Trophoblast cell (in vitro differentiated cells and primary cell): ENCODE data around the gene ZZZ3. TPM values are rescaled to one million over a fixed set of nuclear protein-coding genes. Genes with fewer than 3 reads are reported as not detected.

Source experiments
- DNase-seq, 2 donors: peaks; one replicate each; pipeline ENCODE4 v3.0.0-alpha.2; 2016
- H2AFZ ChIP-seq: 2 replicates; pipeline ENCODE4 v1.6.1; 2013; ENCODE audit warnings: low read length, moderate library complexity, mild to moderate bottlenecking; ENCODE audit not compliant: insufficient read depth, poor library complexity
- H2AK5ac ChIP-seq: 2 replicates; pipeline ENCODE4 v1.6.1; 2013; ENCODE audit warnings: mild to moderate bottlenecking, low read length
- H2BK120ac ChIP-seq: 2 replicates; pipeline ENCODE4 v1.6.1; 2013; ENCODE audit warnings: low read length, mild to moderate bottlenecking, moderate library complexity; ENCODE audit not compliant: insufficient read depth, poor library complexity
- H2BK12ac ChIP-seq: 2 replicates; pipeline ENCODE4 v1.6.1; 2013; ENCODE audit warnings: mild to moderate bottlenecking, low read length, moderate library complexity
- H2BK5ac ChIP-seq: 2 replicates; pipeline ENCODE4 v1.6.1; 2013; ENCODE audit warnings: low read length, low read depth, moderate library complexity, mild to moderate bottlenecking; ENCODE audit not compliant: poor library complexity
- H3K14ac ChIP-seq: 2 replicates; pipeline ENCODE4 v1.6.1; 2013; ENCODE audit warnings: mild to moderate bottlenecking, low read length
- H3K18ac ChIP-seq: 2 replicates; pipeline ENCODE4 v1.6.1; 2013; ENCODE audit warnings: mild to moderate bottlenecking, low read length
- H3K23ac ChIP-seq: 2 replicates; pipeline ENCODE4 v1.6.1; 2013; ENCODE audit warnings: low read length
- H3K27ac ChIP-seq: 2 replicates; pipeline ENCODE4 v1.5.1; 2013; ENCODE audit warnings: low read depth, mild to moderate bottlenecking, inconsistent platforms, low read length, moderate library complexity
- H3K27me3 ChIP-seq: 2 replicates; pipeline ENCODE4 v1.6.1; 2013; ENCODE audit warnings: inconsistent platforms, mild to moderate bottlenecking, low read length, moderate library complexity; ENCODE audit not compliant: insufficient read depth
- H3K36me3 ChIP-seq, 2 experiments: 1 replicate in 1 of 2; 2 replicates in 1 of 2; pipeline ENCODE4 v1.6.1; 2013; ENCODE audit warnings: low read length in 2 of 2, mild to moderate bottlenecking in 2 of 2, moderate library complexity in 1 of 2; ENCODE audit not compliant: insufficient read depth in 2 of 2, control insufficient read depth in 1 of 2
- H3K4ac ChIP-seq: 2 replicates; pipeline ENCODE4 v1.6.1; 2013; ENCODE audit warnings: low read depth, mild to moderate bottlenecking, low read length, moderate library complexity
- H3K4me1 ChIP-seq, 2 experiments: 1 replicate in 1 of 2; 2 replicates in 1 of 2; pipeline ENCODE4 v1.6.1; 2013; ENCODE audit warnings: low read length in 2 of 2, mild to moderate bottlenecking in 2 of 2, moderate library complexity in 1 of 2; ENCODE audit not compliant: insufficient read depth in 2 of 2, control insufficient read depth in 1 of 2
- H3K4me2 ChIP-seq: 2 replicates; pipeline ENCODE4 v1.6.1; 2013; ENCODE audit warnings: inconsistent platforms, mild to moderate bottlenecking, low read length, moderate library complexity
- H3K4me3 ChIP-seq: 2 replicates; pipeline ENCODE4 v1.5.1; 2013; ENCODE audit warnings: mild to moderate bottlenecking, low read depth, low read length, inconsistent platforms
- H3K79me1 ChIP-seq: one replicate; pipeline ENCODE4 v1.6.1; 2013; ENCODE audit warnings: low read length
- H3K79me2 ChIP-seq: 2 replicates; pipeline ENCODE4 v1.6.1; 2013; ENCODE audit warnings: low read length, mild to moderate bottlenecking; ENCODE audit not compliant: control insufficient read depth, insufficient read depth, poor library complexity
- H3K9ac ChIP-seq: 2 replicates; pipeline ENCODE4 v1.6.1; 2013; ENCODE audit warnings: mild to moderate bottlenecking, low read length
- H3K9me3 ChIP-seq: 2 replicates; pipeline ENCODE4 v1.6.1; 2013; ENCODE audit warnings: low read depth, mild to moderate bottlenecking, control low read depth, inconsistent platforms, low read length; ENCODE audit not compliant: insufficient read depth
- H4K12ac ChIP-seq: 2 replicates; pipeline ENCODE4 v1.6.1; 2013; ENCODE audit warnings: low read depth, mild to moderate bottlenecking, low read length, moderate library complexity
- H4K8ac ChIP-seq: 2 replicates; pipeline ENCODE4 v1.6.1; 2013; ENCODE audit warnings: low read depth, mild to moderate bottlenecking, low read length, moderate library complexity
- H4K91ac ChIP-seq: one replicate; pipeline ENCODE4 v1.6.1; 2013; ENCODE audit warnings: low read depth, mild to moderate bottlenecking, low read length, moderate library complexity
- WGBS: extraction: QIAGEN DNeasy Blood & Tissue Kit; methylation state at CpG from one replicate; pipeline ENCODE4 v1.1.7; 2013; ENCODE audit warnings: missing lambda C conversion rate; ENCODE audit not compliant: insufficient read length, insufficient coverage; ENCODE audit errors: extremely low coverage; 5-methylcytosine and 5-hydroxymethylcytosine counted together
- polyA plus RNA-seq: library from polyadenylated mRNA; stranded (reverse); fragments of 200-250 nt; gene quantifications from 2 replicates; pipeline ENCODE4 v1.2.3, GENCODE V29; 2013

The ZZZ3 gene
- polyA plus RNA-seq, result 18.2 and 20.1 TPM in 2 replicates

- Histone ChIP-seq H3K27ac (peak within 1 kb of the TSS; percentile 100), H4K8ac (peak within 1 kb of the TSS; percentile 99), H3K4me3 (peak within 1 kb of the TSS; percentile 99), H3K4me2 (peak within 1 kb of the TSS; percentile 94), H3K9me3 (no peaks in the 10 kb centered on the region), H3K18ac (peak within 1 kb of the TSS; percentile 95), H4K91ac (peak within 1 kb of the TSS; percentile 98), H2AFZ (peak within 1 kb of the TSS; percentile 97), H3K4ac (peak within 1 kb of the TSS; percentile 95), H4K12ac (peak within 1 kb of the TSS; percentile 98), H2BK5ac (peak within 1 kb of the TSS; percentile 95), H3K9ac (peak within 1 kb of the TSS; percentile 98), H2BK12ac (peak within 1 kb of the TSS; percentile 1), H2AK5ac (peak within 1 kb of the TSS; percentile 76), H3K14ac (peak within 1 kb of the TSS; percentile 99), H3K4me1 (no peaks in the 10 kb centered on the region), H2BK120ac (peak within 1 kb of the TSS; percentile 90), H3K79me2 (peaks cover 14% of the 10 kb centered on the region), H3K79me1 (peaks cover 17% of the 10 kb centered on the region), H3K27me3 (no peaks in the 10 kb centered on the region), H3K36me3 (no peaks in the 10 kb centered on the region), H3K23ac (no peak within 1 kb of the TSS)
- no CpG with 5 or more reads among the region's 56 CpGs for WGBS
- peak; percentile 91 to 99 for DNase-seq
These were observed at the start of gene ZZZ3 for GRCh38 chr1:77682460-77683159. TSS of gene ZZZ3 (minus strand) at chr1:77682658. CDS start at chr1:77633354, 49,304 bp downstream.

GRCh38 chr1:77732090-77732489 lies 49.6 kb upstream of the ZZZ3 start:
- no peaks in the 10 kb centered on the region for H3K27me3 ChIP-seq
- H3K4me1 ChIP-seq, result no peaks in the 10 kb centered on the region
- H3K79me1 ChIP-seq, result no peaks in the 10 kb centered on the region
- H3K23ac ChIP-seq, result no peak overlapping the region
- WGBS, result no CpG with 5 or more reads among the region's 1 CpG
- no peak overlapping the region for H2BK5ac ChIP-seq
- no peaks in the 10 kb centered on the region for H3K79me2 ChIP-seq
- H3K14ac ChIP-seq, result no peak overlapping the region
- no peak overlapping the region for H3K4me2 ChIP-seq
- H3K9me3 ChIP-seq, result no peaks in the 10 kb centered on the region
- no peak overlapping the region for H2AK5ac ChIP-seq
- no peak overlapping the region for H3K18ac ChIP-seq
- no peak overlapping the region for H4K91ac ChIP-seq
- H2BK120ac ChIP-seq, result no peak overlapping the region
- no peak overlapping the region for H3K4ac ChIP-seq
- H4K8ac ChIP-seq, result no peak overlapping the region
- no peak overlapping the region for H3K9ac ChIP-seq
- H2AFZ ChIP-seq, result no peak overlapping the region
- H3K36me3 ChIP-seq, result peaks cover 4 to 7% of the 10 kb centered on the region in 2 experiments
- no peak overlapping the region for H3K27ac ChIP-seq
- DNase-seq, result no peak
- H4K12ac ChIP-seq, result no peak overlapping the region
- H3K4me3 ChIP-seq, result no peak overlapping the region
- no peak overlapping the region for H2BK12ac ChIP-seq

DNA sequence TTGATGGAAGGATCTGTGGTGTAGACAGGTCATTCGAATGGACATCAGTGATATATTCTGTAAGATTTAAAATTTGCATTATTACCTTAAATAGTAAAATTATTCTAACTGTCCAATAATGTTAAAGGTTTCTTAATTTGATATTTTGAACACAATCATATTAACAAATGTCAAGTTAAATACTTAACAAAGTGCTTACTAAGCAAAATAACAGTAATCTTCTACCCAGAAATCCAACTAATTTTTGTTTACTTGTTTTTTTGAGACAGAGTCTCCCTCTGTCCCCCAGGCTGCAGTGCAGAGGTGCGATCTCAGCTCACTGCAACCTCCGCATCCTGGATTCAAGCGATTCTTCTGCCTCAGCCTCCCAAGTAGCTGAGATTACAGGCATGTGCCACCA lies 43.2 kb upstream of the ZZZ3 start:
- Histone ChIP-seq H3K9me3 (no peaks in the 10 kb centered on the region), H4K8ac (no peak overlapping the region), H4K12ac (no peak overlapping the region), H2BK5ac (no peak overlapping the region), H3K79me1 (no peaks in the 10 kb centered on the region), H3K36me3 (peaks cover 9 to 13% of the 10 kb centered on the region in 2 experiments), H3K27ac (no peak overlapping the region), H3K4ac (no peak overlapping the region), H2AFZ (no peak overlapping the region), H3K4me2 (no peak overlapping the region), H3K9ac (no peak overlapping the region), H3K18ac (no peak overlapping the region), H3K79me2 (no peaks in the 10 kb centered on the region), H3K4me1 (no peaks in the 10 kb centered on the region), H4K91ac (no peak overlapping the region), H2BK120ac (no peak overlapping the region), H3K23ac (no peak overlapping the region), H3K14ac (no peak overlapping the region), H3K4me3 (no peak overlapping the region), H2AK5ac (no peak overlapping the region), H2BK12ac (no peak overlapping the region), H3K27me3 (no peaks in the 10 kb centered on the region)
- WGBS, result no CpG with 5 or more reads among the region's 4 CpGs
- DNase-seq, result no peak

DNA sequence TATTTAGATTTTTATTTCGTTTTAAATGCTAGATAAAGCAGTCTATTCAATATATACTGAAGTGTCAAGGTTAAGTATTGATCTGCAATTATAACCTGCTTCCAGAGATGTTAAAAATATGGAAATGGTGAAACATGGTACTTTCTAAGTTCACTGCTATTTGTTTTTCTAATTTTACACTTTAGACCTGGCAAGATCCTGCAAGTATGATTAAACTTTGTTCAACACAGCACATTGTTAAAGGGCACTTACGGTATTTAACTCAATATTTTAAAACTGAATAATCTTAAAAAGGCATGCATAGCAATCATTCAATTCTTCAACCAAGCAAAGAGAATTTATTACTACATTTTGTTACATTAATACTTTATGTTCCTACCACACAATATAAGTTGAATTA lies 35.7 kb upstream of the ZZZ3 start:
- H3K79me2 ChIP-seq, result no peaks in the 10 kb centered on the region
- no peak overlapping the region for H3K27ac ChIP-seq
- WGBS, result no CpG with 5 or more reads among the region's 2 CpGs
- no peak overlapping the region for H3K14ac ChIP-seq
- H3K4me1 ChIP-seq, result no peaks in the 10 kb centered on the region
- no peak overlapping the region for H3K18ac ChIP-seq
- no peak overlapping the region for H2AFZ ChIP-seq
- H3K27me3 ChIP-seq, result no peaks in the 10 kb centered on the region
- no peak overlapping the region for H3K4me2 ChIP-seq
- H2AK5ac ChIP-seq, result no peak overlapping the region
- peaks cover 12 to 14% of the 10 kb centered on the region in 2 experiments for H3K36me3 ChIP-seq
- DNase-seq, result no peak
- H4K12ac ChIP-seq, result no peak overlapping the region
- H3K9ac ChIP-seq, result no peak overlapping the region
- H3K23ac ChIP-seq, result no peak overlapping the region
- no peak overlapping the region for H4K8ac ChIP-seq
- no peaks in the 10 kb centered on the region for H3K9me3 ChIP-seq
- no peak overlapping the region for H2BK120ac ChIP-seq
- H3K4me3 ChIP-seq, result no peak overlapping the region
- no peaks in the 10 kb centered on the region for H3K79me1 ChIP-seq
- H3K4ac ChIP-seq, result no peak overlapping the region
- no peak overlapping the region for H2BK5ac ChIP-seq
- no peak overlapping the region for H2BK12ac ChIP-seq
- H4K91ac ChIP-seq, result no peak overlapping the region
